ENCODE measurements around the gene RIGI. TPM values are rescaled to one million over a fixed set of nuclear protein-coding genes. Genes with fewer than 3 reads are reported as not detected.

Gene RIGI
- total and polyA plus RNA-seq, 2 of the 4 experiments (the other 2 are of a cell fraction), result 4.8 to 13.6 TPM

DNA sequence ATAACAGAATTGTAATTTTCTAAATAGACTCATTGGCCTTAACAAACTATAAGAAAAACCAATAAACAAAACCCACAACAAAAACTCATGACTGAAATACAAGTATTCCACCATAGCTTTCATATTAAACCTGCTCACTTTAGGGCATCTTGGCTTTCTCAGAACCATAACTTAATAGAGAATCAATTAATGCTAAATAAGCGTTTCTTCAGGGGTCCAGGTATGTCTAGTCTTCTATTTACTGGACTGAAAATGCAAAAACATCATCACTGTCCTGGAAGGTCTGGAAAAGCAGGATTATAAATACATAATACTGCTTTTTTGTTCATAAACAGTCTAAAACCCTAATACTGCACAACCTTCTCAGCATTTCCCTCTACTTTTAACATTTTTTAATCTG lies 19.9 kb upstream of the RIGI start:
- H2AK5ac ChIP-seq (ENCODE audit: low read depth, low read length), result no peak overlapping the region
- H2BK15ac ChIP-seq (ENCODE audit: low read depth, low read length), result no peak overlapping the region
- ATAC-seq (ENCODE audit: low read depth) (no peak), DNase-seq (no peak)
- no peak overlapping the region for H2AK9ac ChIP-seq (replicated peaks; ENCODE audit: low read depth, low read length, poor library complexity)
- H3K27me3 ChIP-seq (ENCODE audit: control insufficient read depth, insufficient read depth, low read length), result no peaks in the 10 kb centered on the region
- POLR2A ChIA-PET (ENCODE audit: unreplicated experiment), result no interaction called here
- H4K20me1 ChIP-seq (ENCODE audit: insufficient read depth, low read length), result peaks cover 27% of the 10 kb centered on the region
- no peak overlapping the region for H3K18ac ChIP-seq (ENCODE audit: low read depth, low read length)
- TF ChIP-seq, protein P1, sequence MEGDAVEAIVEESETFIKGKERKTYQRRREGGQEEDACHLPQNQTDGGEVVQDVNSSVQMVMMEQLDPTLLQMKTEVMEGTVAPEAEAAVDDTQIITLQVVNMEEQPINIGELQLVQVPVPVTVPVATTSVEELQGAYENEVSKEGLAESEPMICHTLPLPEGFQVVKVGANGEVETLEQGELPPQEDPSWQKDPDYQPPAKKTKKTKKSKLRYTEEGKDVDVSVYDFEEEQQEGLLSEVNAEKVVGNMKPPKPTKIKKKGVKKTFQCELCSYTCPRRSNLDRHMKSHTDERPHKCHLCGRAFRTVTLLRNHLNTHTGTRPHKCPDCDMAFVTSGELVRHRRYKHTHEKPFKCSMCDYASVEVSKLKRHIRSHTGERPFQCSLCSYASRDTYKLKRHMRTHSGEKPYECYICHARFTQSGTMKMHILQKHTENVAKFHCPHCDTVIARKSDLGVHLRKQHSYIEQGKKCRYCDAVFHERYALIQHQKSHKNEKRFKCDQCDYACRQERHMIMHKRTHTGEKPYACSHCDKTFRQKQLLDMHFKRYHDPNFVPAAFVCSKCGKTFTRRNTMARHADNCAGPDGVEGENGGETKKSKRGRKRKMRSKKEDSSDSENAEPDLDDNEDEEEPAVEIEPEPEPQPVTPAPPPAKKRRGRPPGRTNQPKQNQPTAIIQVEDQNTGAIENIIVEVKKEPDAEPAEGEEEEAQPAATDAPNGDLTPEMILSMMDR (conservative IDR thresholded peaks at IDR 0.05; ENCODE audit: low read depth, low read length), result no peak
- TF ChIP-seq MXI1 (IDR thresholded peaks at IDR 0.05; ENCODE audit: borderline replicate concordance, low read depth, low read length), result no peak
- peak; percentile 72 for TF ChIP-seq MAFK (IDR thresholded peaks at IDR 0.05; ENCODE audit: low read depth, low read length)
- in situ Hi-C loops (cut with MboI; ENCODE audit: low sequenced_read_pairs) (no loop called here), intact Hi-C loops (cut with micrococcal nuclease) (loop anchor here (10.0 kb wide), 1 partner anchor 51 kb away; no protein-coding TSS in a partner anchor), dilution Hi-C loops (cut with HindIII; ENCODE audit: low sequenced_read_pairs, unreplicated experiment) (no loop called here)
- no peak overlapping the region for H2BK120ac ChIP-seq (ENCODE audit: low read depth, low read length)
- H3K4me3 ChIP-seq (ENCODE audit: insufficient read depth, low read depth, low read length), result no peak overlapping the region
- WGBS, 2 experiments (ENCODE audit: extremely low coverage in 2 of 2, insufficient read length in 1 of 2), result no CpG with 5 or more reads among the region's 1 CpG
- H2BK20ac ChIP-seq (ENCODE audit: low read depth, low read length), result no peak overlapping the region
- no peak overlapping the region for H3K14ac ChIP-seq (replicated peaks; ENCODE audit: low read depth, low read length)
- H3K9ac ChIP-seq (ENCODE audit: low read depth, low read length), result no peak overlapping the region
- H3K23ac ChIP-seq (ENCODE audit: low read depth, low read length), result no peak overlapping the region
- H3K9me3 ChIP-seq (ENCODE audit: control insufficient read depth, insufficient read depth, low read length), result no peaks in the 10 kb centered on the region
- no peak overlapping the region for H3K4me2 ChIP-seq (ENCODE audit: low read depth, low read length)
- no peak overlapping the region for H3K4ac ChIP-seq (ENCODE audit: low read depth, low read length)
- H2BK5ac ChIP-seq (ENCODE audit: low read depth, low read length, poor library complexity, severe bottlenecking), result no peak overlapping the region
- no peak overlapping the region for H4K91ac ChIP-seq (ENCODE audit: insufficient read depth, low read depth, low read length)
- H3K4me1 ChIP-seq (ENCODE audit: control insufficient read depth, insufficient read depth, low read length), result no peaks in the 10 kb centered on the region; the same call in 1 of the 2 replicates
- H3K27ac ChIP-seq (ENCODE audit: insufficient read depth, low read length), result no peak overlapping the region
- H3K9me1 ChIP-seq (ENCODE audit: insufficient read depth, low read length), result no peaks in the 10 kb centered on the region
- H4K5ac ChIP-seq (ENCODE audit: low read depth, low read length), result no peak overlapping the region
- peaks cover 33 to 52% of the 10 kb centered on the region in 2 experiments for H3K79me1 ChIP-seq (ENCODE audit: low read depth in 1 of 2, low read length in 2 of 2)
- no TSS peak for BruUV-seq (replicated peaks)
- H4K8ac ChIP-seq (ENCODE audit: low read depth in 2 of 2, low read length in 2 of 2), result no peak overlapping the region
- no peak overlapping the region for H2AFZ ChIP-seq (replicated peaks; ENCODE audit: low read length, poor library complexity)
- H3K56ac ChIP-seq (ENCODE audit: extremely low read depth, insufficient read depth, low read length), result no peak overlapping the region
- H3K36me3 ChIP-seq (ENCODE audit: control insufficient read depth, insufficient read depth, low read length), result peaks cover 11% of the 10 kb centered on the region
- CTCF ChIA-PET, result interaction anchor here (1.4 kb wide), 1 partner anchor 12 kb away, joined by 3 read pairs; no protein-coding TSS in a partner anchor
